Heart left ventricle (tissue), 13 donors: ENCODE results near the gene REP15.

Experiments
- POLR2A ChIP-seq, 2 donors: fragments of 450-650 bp; IDR thresholded peaks; one replicate each; pipeline ENCODE4 v1.6.1; 2017; ENCODE audit warnings: antibody characterized with exemption in 2 of 2, mild to moderate bottlenecking in 2 of 2, moderate library complexity in 2 of 2
- TF ChIP-seq, protein P1 (sequence below), 12 donors: fragments of 200-600 bp; sonication (generic) in 4 of 12; IDR thresholded peaks; one replicate each; pipeline versions ENCODE4 v1.5.0 to v1.8.0; 2018 to 2022; ENCODE audit warnings: antibody characterized with exemption in 12 of 12, mild to moderate bottlenecking in 5 of 12
- donor health status: ischemic (EF 13 %, LVEDD 7.1; RV severe dilation, severe dysfunction).
- donor health status: DM: no; HTN: yes; CAD: no.
- donor health status: DM: no; HTN: no; CAD: no.
- donor health status: ischemic (EF 25% LVEDD 6.9; RV normal size, moderate dysfunction).
- donor health status: ischemic (EF 25% LVEDD 5.7; RV mildly dilated, moderate dysfunction).
- donor health status: ischemic (EF 35%, LVEDD 5.7; RV mildly dilated, moderate dysfunction).
- donor health status: nonischemic (EF 11% LVEDD 7.7; RV severe dilation, severe dysfunction).
- donor health status: DM: yes; HTN: yes; CAD: no.
- donor health status: PGD.
- donor health status: ischemic (EF 29% LVEDD 5.4; RV normal size, mild dysfunction).
- donor health status: nonischemic (EF 23%, LVEDD 6.1; RV moderate dilation, normal function).

DNA sequence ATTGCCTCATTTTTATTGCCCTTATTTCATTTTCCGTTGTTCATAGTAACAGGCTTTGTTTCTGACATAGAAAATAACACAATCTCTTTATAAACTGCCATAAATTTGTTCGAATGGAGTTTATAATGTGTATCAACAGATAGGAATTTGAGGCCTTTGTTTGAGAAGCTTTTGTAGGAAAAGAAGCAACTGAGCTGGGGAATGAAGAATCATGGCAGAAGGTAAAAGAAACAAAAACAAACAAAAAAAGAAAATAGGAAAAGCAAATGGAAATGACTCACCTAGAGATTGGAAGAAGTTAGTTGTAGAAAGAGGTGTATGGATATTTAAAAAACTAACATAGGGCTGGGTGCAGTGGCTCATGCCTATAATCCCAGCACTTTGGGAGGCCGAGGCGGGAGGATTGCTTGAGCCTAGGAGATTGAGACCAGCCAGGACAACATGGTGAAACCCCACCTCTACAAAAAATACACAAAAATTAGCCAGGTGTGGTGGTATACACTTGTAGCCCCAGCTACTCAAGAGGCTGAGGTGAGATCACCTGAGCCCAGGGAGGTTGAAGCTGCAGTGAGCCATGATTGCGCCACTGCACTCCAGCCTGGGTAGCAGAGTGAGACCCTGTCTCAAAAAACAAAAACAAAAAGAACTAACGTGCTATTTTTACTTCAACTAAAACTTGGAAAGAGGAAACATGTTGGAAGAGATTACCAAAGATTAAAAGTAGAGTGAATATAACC lies 523 bp upstream of the REP15 start:
- TF ChIP-seq, protein P1, sequence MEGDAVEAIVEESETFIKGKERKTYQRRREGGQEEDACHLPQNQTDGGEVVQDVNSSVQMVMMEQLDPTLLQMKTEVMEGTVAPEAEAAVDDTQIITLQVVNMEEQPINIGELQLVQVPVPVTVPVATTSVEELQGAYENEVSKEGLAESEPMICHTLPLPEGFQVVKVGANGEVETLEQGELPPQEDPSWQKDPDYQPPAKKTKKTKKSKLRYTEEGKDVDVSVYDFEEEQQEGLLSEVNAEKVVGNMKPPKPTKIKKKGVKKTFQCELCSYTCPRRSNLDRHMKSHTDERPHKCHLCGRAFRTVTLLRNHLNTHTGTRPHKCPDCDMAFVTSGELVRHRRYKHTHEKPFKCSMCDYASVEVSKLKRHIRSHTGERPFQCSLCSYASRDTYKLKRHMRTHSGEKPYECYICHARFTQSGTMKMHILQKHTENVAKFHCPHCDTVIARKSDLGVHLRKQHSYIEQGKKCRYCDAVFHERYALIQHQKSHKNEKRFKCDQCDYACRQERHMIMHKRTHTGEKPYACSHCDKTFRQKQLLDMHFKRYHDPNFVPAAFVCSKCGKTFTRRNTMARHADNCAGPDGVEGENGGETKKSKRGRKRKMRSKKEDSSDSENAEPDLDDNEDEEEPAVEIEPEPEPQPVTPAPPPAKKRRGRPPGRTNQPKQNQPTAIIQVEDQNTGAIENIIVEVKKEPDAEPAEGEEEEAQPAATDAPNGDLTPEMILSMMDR (IDR thresholded peaks at IDR 0.05) = no peak
- no peak for TF ChIP-seq POLR2A (IDR thresholded peaks at IDR 0.05)
